Stimulated activated naive CD8-positive, alpha-beta T cell treated with anti-CD3 and anti-CD28 coated beads, Interleukin-15, Interleukin-2, amounts not matched to agents 100 U/mL and 50 U/mL, for 24 hours (primary cell): ENCODE data around the gene SPATA21.

Source experiments
- ATAC-seq: fragments of 150-1000 bp; cut with Tn5 transposase; one replicate; pipeline ENCODE4 v1.10.0; 2021
- DNase-seq: peaks from one replicate; pipeline ENCODE4 v3.0.0; 2021

SPATA21 gene

GRCh38 chr1:16450863-16451481, 13.7 kb upstream of the SPATA21 start:
- no peak for ATAC-seq
- no peak for DNase-seq

GRCh38 chr1:16449666-16450065, 12.4 kb upstream of the SPATA21 start:
- ATAC-seq (no peak), DNase-seq (no peak)

DNA sequence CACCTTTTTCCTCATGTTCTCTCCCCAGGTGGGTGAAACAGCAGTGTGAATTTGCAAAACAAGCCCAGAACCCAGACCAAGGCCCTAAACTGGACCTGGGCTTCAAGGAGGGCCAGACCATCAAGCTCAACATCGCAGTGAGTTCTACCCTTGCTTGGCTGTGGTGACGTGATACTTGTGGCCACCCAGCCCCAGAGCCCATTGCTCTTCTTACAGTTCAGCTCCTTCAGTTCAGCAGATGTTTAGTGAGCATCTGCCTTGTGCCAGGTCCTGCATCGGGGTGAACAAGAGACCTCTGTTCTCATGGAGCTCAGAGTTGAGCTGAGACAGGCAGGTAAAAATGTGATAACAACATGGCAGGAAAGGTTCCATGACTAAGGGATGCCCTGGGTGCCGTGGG, 11.8 kb upstream of the SPATA21 start:
- DNase-seq (no peak), ATAC-seq (no peak)

GRCh38 chr1:16447641-16448040, 10.4 kb upstream of the SPATA21 start:
- ATAC-seq (no peak), DNase-seq (no peak)

DNA sequence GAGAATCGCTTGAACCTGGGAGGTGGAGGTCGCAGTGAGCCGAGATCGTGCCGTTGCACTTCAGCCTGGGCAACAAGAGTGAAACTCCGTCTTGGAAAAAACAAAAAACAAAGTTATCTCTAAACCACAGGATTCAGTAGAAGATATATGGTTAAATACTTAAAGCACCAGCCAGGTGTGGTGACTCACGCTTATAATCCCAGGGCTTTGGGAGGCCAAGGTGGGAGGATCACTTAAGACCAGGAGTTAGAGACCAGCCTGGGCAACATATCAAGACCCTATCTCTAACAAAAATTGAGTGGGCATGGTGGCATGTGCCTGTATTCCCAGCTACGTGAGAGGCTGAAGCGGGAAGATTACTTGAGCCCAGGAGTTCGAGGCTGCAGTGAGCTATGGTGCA, 8.9 kb upstream of the SPATA21 start:
- DNase-seq (no peak), ATAC-seq (no peak)

GRCh38 chr1:16445052-16445451, 7.8 kb upstream of the SPATA21 start:
- DNase-seq = no peak
- ATAC-seq = no peak

DNA sequence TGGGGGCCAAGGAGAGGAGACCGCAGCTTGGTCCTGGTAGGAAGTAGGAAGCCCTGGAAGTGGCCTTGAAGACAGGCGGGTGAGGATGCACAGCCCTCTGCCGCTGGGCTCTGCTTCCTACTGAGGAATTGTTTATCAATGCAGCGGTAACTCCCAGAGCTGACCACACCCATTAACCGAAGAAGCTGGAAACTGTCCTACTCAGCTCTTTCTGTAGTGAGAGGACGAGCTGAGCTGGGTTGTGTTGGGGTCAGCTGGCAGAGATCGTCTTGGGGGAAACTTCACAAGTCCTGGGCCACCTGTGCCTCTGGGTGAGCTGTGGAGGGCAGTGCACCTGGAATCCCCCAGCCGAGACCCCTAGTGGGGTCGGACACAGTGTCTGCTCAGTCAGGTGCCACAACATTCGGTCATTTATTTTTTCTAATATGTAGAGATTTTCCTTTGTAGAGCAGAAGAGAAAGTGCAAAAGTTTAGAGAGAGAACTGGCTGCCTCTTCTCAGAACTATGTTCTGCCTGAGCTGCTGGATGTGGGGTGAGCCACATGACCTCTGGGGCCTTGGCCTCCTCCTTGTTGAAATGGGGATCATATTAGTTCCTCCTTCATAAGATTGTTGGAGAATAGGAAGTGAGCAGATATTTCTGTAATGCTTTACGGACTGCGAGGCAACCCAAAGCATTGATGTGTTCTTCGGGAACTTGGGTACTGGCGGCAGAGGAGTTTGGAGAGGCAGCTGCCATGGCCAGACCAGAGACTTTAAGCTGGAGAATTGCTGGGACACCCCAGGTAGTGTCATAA, 6.9 kb upstream of the SPATA21 start:
- no peak for ATAC-seq
- DNase-seq = no peak

DNA sequence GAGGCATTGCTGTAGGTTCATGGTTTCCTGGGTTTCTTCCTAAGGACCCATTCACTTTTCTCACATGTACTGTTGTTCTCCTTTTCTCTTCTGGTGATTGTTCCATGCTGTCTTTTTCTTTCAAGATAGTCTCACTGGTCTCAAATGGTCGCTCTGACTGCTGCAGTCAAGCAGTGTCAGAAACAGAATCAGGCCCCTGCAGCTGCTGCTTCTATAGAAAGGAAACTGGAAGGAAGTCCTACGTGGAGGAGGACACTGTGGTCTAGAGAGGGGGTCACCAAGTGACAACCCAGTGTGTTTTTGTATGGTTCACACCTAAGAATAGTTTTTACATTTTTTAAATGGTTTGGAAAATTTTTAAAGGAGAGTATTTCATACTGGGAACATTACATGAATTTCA, 5.7 kb upstream of the SPATA21 start:
- ATAC-seq = no peak
- no peak for DNase-seq

- ATAC-seq (no peak), DNase-seq (no peak)
These were observed 5.0 kb upstream of the SPATA21 start for GRCh38 chr1:16442265-16442664.

- ATAC-seq = no peak
- DNase-seq = no peak
These were observed 4.0 kb upstream of the SPATA21 start for GRCh38 chr1:16441282-16441665.

DNA sequence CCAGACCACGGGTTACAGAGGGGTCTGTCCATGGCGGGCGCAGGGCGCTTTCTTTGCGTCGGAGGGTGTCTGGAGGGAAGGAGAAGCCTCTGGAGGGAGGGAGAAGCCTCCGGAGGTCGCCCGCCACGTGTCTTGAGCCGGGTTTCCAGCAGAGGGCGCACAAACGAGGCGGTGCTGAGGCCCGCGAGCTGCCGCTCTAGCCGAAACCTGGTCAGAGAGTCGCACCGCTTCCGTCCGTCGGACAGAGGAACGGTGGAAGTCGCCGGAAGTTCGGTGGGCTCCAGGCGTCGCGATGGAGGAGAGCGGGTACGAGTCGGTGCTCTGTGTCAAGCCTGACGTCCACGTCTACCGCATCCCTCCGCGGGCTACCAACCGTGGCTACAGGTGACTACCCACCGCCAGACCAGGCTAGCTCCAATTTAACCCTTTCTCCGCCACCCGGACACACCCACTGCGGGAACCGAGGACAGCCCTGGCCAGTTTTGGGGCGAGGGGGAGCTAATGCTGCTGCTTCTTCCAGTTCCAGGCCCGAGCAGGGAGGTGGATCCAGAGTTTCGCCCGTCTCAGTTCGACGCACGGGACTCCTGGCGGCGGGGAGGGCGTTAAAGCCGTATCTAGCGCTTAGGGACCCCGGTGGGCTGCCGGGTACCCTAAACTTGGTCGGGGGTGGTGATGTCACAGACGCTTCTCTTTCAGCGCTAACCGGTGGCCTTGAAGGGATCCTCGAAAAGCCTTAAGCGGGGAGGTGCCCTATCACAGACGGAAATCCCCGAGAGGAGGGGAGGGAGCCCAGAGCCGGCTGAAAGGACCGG, 3.5 kb upstream of the SPATA21 start, which contains the start of gene NECAP2:
Gene NECAP2, plus strand, starts transcription at position 255 of the 812 bp plus-strand sequence. Its CDS starts 38 bp downstream, at position 293.
- DNase-seq = peak; percentile 99

DNA sequence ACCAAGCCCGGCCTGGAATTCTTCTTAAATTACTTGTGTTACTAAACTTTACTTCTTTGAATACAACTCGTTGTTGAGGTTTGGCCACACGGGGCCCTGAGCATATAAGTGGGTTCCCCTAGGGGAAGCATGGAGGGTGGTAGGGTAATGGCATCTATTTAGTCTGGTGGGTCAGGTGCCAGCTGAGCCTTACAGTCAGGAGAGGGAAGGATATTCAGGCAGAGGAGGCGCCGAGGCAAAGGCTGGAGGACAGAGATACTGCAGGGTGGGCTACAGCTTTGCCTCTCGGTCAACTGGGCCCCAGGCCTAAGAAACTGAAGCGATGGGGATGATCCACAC, 2.9 kb upstream of the SPATA21 start:
- DNase-seq (no peak), ATAC-seq (no peak)

More for the DNA sequence above, 3.5 kb upstream of the SPATA21 start, which contains the start of gene NECAP2:
- ATAC-seq = peak; percentile 93

DNA sequence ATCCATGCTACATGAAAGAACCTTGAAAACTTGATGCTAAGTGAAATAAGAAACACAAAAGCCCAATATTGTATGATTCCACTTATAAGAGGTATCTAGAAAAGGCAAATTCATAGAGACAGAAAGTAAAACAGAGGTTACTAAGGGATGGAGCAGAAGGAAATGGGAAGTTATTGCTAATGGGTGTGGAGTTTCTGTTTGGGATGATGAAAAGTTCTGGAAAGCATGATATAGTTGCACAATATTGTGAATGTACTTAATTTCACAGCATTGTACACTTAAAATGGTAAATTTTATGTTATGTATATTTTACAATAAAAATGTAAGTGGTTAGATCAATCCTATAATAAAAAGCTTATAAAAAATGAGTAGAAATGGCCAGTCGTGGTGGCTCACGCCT, 1.7 kb upstream of the SPATA21 start:
- ATAC-seq (no peak), DNase-seq (no peak)

- DNase-seq (no peak), ATAC-seq (no peak)
These were observed 1.3 kb upstream of the SPATA21 start for GRCh38 chr1:16438516-16438915.

GRCh38 chr1:16434501-16434900, 2.7 kb downstream of the SPATA21 start:
- no peak for DNase-seq
- peak; percentile 51 for ATAC-seq

DNA sequence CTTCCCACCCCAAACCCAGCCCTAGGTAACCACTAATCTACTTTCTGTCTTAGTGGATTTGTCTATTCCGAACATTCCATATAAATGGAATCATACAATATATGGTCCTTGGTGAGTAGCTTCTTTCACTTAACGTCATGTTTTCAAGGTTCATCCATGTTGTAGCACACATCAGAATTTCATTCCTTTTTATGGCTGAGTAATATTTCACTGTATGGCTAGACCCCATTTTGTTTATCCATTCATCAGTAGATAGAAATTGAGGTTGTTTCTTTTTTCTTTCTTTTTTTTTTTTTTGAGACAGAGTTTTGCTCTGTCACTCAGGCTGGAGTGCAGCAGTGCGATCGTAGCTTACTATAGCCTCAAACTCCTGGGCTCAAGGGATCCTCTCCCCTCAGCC, 3.2 kb downstream of the SPATA21 start:
- no peak for ATAC-seq

GRCh38 chr1:16433030-16433429, 4.2 kb downstream of the SPATA21 start:
- no peak for DNase-seq
- ATAC-seq = no peak

More for the DNA sequence above, 3.2 kb downstream of the SPATA21 start:
- no peak for DNase-seq

GRCh38 chr1:16430606-16431005, 6.6 kb downstream of the SPATA21 start:
- ATAC-seq (no peak), DNase-seq (no peak)

- DNase-seq = no peak
- no peak for ATAC-seq
These were observed 11.8 kb downstream of the SPATA21 start for GRCh38 chr1:16425125-16426025.

DNA sequence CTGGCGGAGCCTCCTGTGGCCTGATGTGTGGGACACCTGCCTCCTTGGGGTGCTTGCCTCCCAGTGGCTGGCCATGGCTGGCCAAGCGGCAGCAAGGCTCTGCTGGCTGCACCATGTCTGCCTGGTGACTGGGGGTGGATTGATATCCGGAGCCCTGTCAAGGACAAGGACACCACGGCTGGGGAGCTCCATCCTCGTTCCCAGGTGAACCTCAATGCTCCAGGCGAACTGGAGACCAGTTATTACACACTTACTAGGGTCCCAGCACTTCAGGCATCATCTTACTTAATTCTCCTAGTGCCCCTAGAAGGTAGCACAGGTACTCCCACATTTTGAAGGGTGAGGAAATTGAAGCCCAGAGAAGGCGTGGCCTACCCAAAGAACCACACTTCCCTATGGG, 15.2 kb downstream of the SPATA21 start:
- ATAC-seq (no peak), DNase-seq (no peak)

- DNase-seq (no peak), ATAC-seq (no peak)
These were observed 16.0 kb downstream of the SPATA21 start for GRCh38 chr1:16421201-16421600.
